IgD-negative memory B cell (primary cell): ENCODE results near the gene WIPF3. TPM values are rescaled to one million over a fixed set of nuclear protein-coding genes. Genes with fewer than 3 reads are reported as not detected.

Experiments used
- H3K27ac Mint-ChIP-seq, 3 donors: one replicate each; pipeline ENCODE4 v1.8.0; 2020 to 2022; ENCODE audit warnings: mild to moderate bottlenecking in 3 of 3, mixed read lengths in 3 of 3, moderate library complexity in 1 of 3
- H3K27me3 Mint-ChIP-seq: one replicate; pipeline ENCODE4 v1.8.0; 2021; ENCODE audit warnings: mixed read lengths
- H3K36me3 Mint-ChIP-seq: one replicate; pipeline ENCODE4 v1.8.0; 2020; ENCODE audit warnings: mild to moderate bottlenecking, mixed read lengths
- H3K4me1 Mint-ChIP-seq, 3 donors: one replicate each; pipeline ENCODE4 v1.8.0; 2020 to 2022; ENCODE audit warnings: mixed read lengths in 3 of 3, mild to moderate bottlenecking in 1 of 3
- H3K4me3 Mint-ChIP-seq, 4 donors: one replicate each; pipeline ENCODE4 v1.8.0; 2020 to 2022; ENCODE audit warnings: mild to moderate bottlenecking in 4 of 4, mixed read lengths in 4 of 4, moderate library complexity in 3 of 4
- H3K9me3 Mint-ChIP-seq, 3 donors: one replicate each; pipeline ENCODE4 v1.8.0; 2020 to 2021; ENCODE audit warnings: mixed read lengths in 3 of 3, mild to moderate bottlenecking in 1 of 3
- polyA plus RNA-seq: library from polyadenylated mRNA; unstranded; fragments of 300-500 nt; fragmentation: Illumina TruSeq; gene quantifications from one replicate; pipeline ENCODE4 v1.2.3, GENCODE V29; 2021

WIPF3 gene
- polyA plus RNA-seq, 1 donor from 2014 or later: not detected

DNA sequence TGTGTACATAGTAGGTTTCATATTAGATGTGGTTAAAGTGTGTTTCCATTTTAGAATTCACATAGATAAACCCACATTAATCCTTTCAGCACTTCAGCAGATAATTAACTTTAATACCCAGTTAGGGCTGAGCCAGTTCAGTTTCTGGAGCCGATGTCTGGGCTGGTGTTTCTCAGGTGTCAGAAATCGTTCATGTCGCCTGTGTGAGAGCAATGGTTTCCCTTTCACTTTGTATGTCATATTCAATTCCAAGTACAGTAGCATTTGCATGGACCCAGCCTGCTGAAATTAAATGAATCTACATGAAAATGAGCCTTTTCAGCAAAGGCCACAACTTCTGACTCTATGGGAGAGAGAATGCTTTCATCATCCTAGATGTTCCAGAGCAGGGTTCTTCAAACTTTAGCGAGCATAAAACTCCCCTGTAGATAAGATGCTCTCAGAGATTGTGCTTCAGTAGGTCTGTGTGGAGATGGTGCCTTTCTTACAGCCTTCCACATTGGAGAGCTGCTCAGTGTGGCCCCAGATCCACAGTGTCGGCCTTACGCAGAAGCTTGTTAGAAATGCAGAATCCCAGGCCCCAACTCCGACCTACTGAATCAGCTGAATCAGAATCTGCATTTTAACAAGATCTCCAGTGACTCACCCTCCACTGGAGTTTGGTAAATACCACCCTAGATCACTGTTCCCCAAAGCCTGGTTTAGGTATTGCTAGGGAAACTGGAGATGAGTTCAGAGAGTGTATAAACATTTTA is 19.6 kb downstream of the WIPF3 start:
- Mint-ChIP-seq H3K4me3 (peak overlapping the region in 3 of 4 donors; percentile 53 to 85 (median 65)), H3K9me3 (no peaks in the 10 kb centered on the region), H3K36me3 (no peaks in the 10 kb centered on the region), H3K27me3 (peaks cover 10% of the 10 kb centered on the region), H3K4me1 (peaks cover 4 to 8% (median 5%) of the 10 kb centered on the region in 3 donors), H3K27ac (no peak overlapping the region)

DNA sequence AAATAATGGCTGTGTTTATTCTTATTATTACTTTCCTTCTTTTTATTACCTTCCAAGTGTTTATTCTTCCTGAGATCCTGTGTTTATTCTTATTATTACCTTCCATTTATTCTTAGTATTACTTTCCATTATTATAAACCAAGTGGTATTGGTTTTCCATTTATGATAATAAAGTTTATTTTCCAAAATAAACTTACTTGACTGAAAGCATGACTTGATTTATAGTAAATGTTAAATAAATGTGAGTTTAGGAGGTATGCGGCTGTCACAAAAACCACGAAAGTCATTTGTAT is 20.2 kb downstream of the WIPF3 start:
- H3K4me3 Mint-ChIP-seq: no peak overlapping the region
- no peaks in the 10 kb centered on the region for H3K36me3 Mint-ChIP-seq
- H3K27ac Mint-ChIP-seq: no peak overlapping the region
- H3K9me3 Mint-ChIP-seq: peaks cover 0 to 4% (median 1%) of the 10 kb centered on the region in 3 donors
- H3K27me3 Mint-ChIP-seq: peaks cover 10% of the 10 kb centered on the region
- peaks cover 4 to 8% (median 5%) of the 10 kb centered on the region in 3 donors for H3K4me1 Mint-ChIP-seq

GRCh38 chr7:29826904-29827303 is 20.6 kb downstream of the WIPF3 start:
- H3K4me1 Mint-ChIP-seq: peaks cover 4 to 8% (median 5%) of the 10 kb centered on the region in 3 donors
- H3K36me3 Mint-ChIP-seq: no peaks in the 10 kb centered on the region
- peaks cover 10% of the 10 kb centered on the region for H3K27me3 Mint-ChIP-seq
- H3K27ac Mint-ChIP-seq: no peak overlapping the region
- no peak overlapping the region for H3K4me3 Mint-ChIP-seq
- H3K9me3 Mint-ChIP-seq: peaks cover 0 to 7% (median 4%) of the 10 kb centered on the region in 3 donors

DNA sequence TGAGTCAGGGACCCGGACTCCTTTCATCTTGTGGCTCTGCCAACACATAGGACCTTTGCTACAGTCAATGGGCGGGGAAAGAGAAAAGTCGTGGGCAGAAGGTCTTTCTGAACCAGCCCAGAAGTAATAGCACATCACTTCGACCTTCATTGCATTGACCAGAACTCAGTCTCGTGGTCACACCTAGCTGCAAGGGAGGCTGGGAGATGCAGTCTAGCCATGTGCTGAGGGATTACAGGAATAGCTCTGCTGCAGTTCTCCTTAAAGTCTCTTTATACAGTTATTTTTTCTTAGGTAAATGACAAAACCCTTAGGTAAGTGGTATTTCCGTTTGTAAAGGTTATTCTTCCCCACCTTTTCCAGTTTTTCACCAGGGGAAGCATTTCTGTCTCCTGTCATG is 25.4 kb downstream of the WIPF3 start:
- H3K9me3 Mint-ChIP-seq: peaks cover 0 to 7% (median 4%) of the 10 kb centered on the region in 3 donors
- H3K27ac Mint-ChIP-seq: peak overlapping the region in 1 of 3 donors; percentile 48
- H3K27me3 Mint-ChIP-seq: peaks cover 15% of the 10 kb centered on the region
- H3K4me1 Mint-ChIP-seq: peaks cover 0 to 2% (median 0%) of the 10 kb centered on the region in 3 donors
- no peak overlapping the region for H3K4me3 Mint-ChIP-seq
- H3K36me3 Mint-ChIP-seq: no peaks in the 10 kb centered on the region

GRCh38 chr7:29833929-29834328 is 27.6 kb downstream of the WIPF3 start:
- Mint-ChIP-seq H3K27ac (no peak overlapping the region), H3K4me3 (no peak overlapping the region), H3K9me3 (peaks cover 0 to 7% (median 4%) of the 10 kb centered on the region in 3 donors), H3K4me1 (peaks cover 0 to 2% (median 0%) of the 10 kb centered on the region in 3 donors), H3K36me3 (no peaks in the 10 kb centered on the region), H3K27me3 (peaks cover 12% of the 10 kb centered on the region)

DNA sequence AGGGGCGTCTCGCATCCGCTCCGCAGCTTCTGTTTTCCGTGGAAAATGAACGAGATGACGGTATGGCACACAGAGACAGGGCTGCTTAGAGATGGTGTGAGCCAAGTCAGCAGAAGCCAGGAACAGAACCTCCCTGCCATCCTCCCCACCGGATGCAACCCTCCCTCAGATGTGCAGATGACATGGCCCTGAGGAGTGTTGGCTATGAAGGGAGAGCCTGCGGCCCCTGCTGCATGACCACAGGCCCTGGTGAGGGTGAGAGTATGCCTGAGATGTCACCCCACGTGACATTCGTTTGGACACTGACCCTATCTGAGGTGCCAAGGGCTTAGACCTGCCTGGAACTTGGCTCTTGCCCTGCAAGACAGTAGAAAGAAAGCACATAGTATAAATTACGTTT is 29.4 kb downstream of the WIPF3 start:
- Mint-ChIP-seq H3K36me3 (no peaks in the 10 kb centered on the region), H3K9me3 (peaks cover 0 to 7% (median 4%) of the 10 kb centered on the region in 3 donors), H3K4me1 (peaks cover 0 to 2% (median 0%) of the 10 kb centered on the region in 3 donors), H3K27ac (no peak overlapping the region), H3K4me3 (no peak overlapping the region), H3K27me3 (peaks cover 10% of the 10 kb centered on the region)

GRCh38 chr7:29839302-29839701 is 33.0 kb downstream of the WIPF3 start:
- Mint-ChIP-seq H3K4me1 (peaks cover 0 to 2% (median 0%) of the 10 kb centered on the region in 3 donors), H3K9me3 (no peaks in the 10 kb centered on the region), H3K27me3 (peaks cover 8% of the 10 kb centered on the region), H3K4me3 (no peak overlapping the region), H3K27ac (no peak overlapping the region), H3K36me3 (no peaks in the 10 kb centered on the region)

GRCh38 chr7:29839921-29840320 is 33.6 kb downstream of the WIPF3 start:
- Mint-ChIP-seq H3K36me3 (no peaks in the 10 kb centered on the region), H3K27me3 (peaks cover 10% of the 10 kb centered on the region), H3K4me1 (peaks cover 0 to under 1% (median 0%) of the 10 kb centered on the region in 3 donors), H3K27ac (no peak overlapping the region), H3K9me3 (no peaks in the 10 kb centered on the region), H3K4me3 (no peak overlapping the region)

- Mint-ChIP-seq H3K4me1 (no peaks in the 10 kb centered on the region), H3K27me3 (peaks cover 12% of the 10 kb centered on the region), H3K27ac (no peak overlapping the region), H3K9me3 (no peaks in the 10 kb centered on the region), H3K36me3 (no peaks in the 10 kb centered on the region), H3K4me3 (no peak overlapping the region)
These were observed 34.4 kb downstream of the WIPF3 start for GRCh38 chr7:29840701-29841100.

DNA sequence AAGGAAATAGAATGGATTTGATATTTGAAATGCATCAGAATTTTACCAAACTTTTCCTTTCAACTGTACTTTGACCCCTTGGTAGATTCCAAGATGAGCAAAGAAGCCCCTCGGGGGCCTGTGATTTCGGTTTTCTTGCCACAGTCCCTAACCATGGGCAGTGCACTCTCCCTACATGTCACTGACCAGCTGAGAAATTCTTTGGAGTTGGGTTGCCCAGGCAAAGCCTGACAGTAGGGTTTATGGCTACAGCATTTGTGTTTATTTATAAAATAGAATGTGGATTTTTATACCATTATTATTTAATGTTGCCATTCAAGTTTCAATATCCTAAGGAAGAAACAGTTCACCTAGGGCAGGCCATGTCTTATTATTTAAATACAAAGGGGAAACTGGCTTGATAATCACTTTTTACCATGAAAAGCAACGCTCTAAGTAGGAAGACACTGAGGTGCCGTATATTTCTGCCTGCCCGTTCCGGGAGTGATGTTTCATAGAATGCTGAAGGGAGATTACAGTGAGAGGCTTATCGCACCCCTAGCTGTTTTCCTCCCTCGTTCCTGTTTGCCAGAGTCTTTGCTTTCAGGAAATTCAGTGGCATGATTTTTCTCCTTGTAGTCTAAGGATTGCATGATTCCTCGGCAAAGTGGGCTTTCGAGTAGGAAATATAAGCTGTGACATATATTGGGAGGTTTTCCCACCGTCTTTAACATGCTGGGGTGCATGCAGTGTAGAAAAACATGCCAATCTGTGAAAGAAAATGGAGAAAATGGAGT is 35.8 kb downstream of the WIPF3 start:
- Mint-ChIP-seq H3K27ac (no peak overlapping the region), H3K36me3 (no peaks in the 10 kb centered on the region), H3K4me1 (no peaks in the 10 kb centered on the region), H3K9me3 (no peaks in the 10 kb centered on the region), H3K27me3 (peaks cover 5% of the 10 kb centered on the region), H3K4me3 (no peak overlapping the region)

DNA sequence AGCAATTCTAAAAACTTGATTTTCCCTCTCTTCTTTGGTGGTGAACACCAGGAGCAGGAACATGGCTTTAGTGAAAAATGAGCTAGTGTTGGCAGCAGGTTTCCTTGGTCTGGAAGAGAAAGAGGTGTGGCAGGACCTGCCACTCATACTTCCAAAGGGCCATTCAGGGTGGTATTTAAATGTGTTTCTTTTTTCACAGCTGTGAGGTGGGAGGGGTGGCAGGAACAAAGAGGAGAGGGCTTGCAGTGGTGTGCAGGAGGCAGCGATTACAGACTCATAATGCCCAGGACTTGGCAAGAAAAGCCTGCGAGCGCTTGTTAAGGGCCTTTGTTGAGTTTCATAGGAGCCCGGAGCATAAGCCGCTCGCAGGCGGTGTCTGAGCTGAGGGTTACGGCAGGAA is 36.8 kb downstream of the WIPF3 start:
- peaks cover 5% of the 10 kb centered on the region for H3K27me3 Mint-ChIP-seq
- no peaks in the 10 kb centered on the region for H3K4me1 Mint-ChIP-seq
- H3K4me3 Mint-ChIP-seq: no peak overlapping the region
- H3K36me3 Mint-ChIP-seq: peaks cover 3% of the 10 kb centered on the region
- H3K27ac Mint-ChIP-seq: no peak overlapping the region
- H3K9me3 Mint-ChIP-seq: no peaks in the 10 kb centered on the region

GRCh38 chr7:29843726-29844125 is 37.4 kb downstream of the WIPF3 start:
- no peak overlapping the region for H3K4me3 Mint-ChIP-seq
- peak overlapping the region in 1 of 3 donors; percentile 57 for H3K27ac Mint-ChIP-seq
- no peaks in the 10 kb centered on the region for H3K4me1 Mint-ChIP-seq
- peaks cover 3% of the 10 kb centered on the region for H3K36me3 Mint-ChIP-seq
- peaks cover 5% of the 10 kb centered on the region for H3K27me3 Mint-ChIP-seq
- H3K9me3 Mint-ChIP-seq: no peaks in the 10 kb centered on the region

- peaks cover 3% of the 10 kb centered on the region for H3K36me3 Mint-ChIP-seq
- H3K27ac Mint-ChIP-seq: no peak overlapping the region
- H3K4me3 Mint-ChIP-seq: no peak overlapping the region
These were observed 38.3 kb downstream of the WIPF3 start for GRCh38 chr7:29844559-29844958.

DNA sequence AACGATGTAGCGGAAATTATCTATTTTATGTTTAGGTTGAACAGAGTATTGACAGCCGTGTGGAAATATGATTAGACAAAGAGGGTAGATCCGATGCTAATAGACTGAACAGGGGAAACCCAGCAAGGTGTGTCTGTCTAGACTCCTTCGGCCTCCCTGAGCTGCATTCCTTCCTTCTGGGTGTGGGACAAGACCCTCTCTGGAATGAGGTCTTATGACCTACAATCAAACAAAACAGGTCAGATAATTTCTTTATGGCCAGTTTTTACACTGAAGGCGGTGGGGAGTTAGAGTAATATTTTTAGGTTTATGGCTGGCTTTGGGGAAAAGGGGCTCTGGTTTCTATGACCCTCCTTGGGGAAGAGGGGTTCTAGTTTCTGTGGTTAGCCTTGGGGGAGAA is 41.2 kb downstream of the WIPF3 start:
- Mint-ChIP-seq H3K27me3 (peaks cover 7% of the 10 kb centered on the region), H3K4me1 (no peaks in the 10 kb centered on the region), H3K36me3 (peaks cover 3% of the 10 kb centered on the region), H3K4me3 (no peak overlapping the region), H3K9me3 (no peaks in the 10 kb centered on the region), H3K27ac (no peak overlapping the region)

More at GRCh38 chr7:29844559-29844958, 38.3 kb downstream of the WIPF3 start:
- peaks cover 5% of the 10 kb centered on the region for H3K27me3 Mint-ChIP-seq
- no peaks in the 10 kb centered on the region for H3K9me3 Mint-ChIP-seq
- H3K4me1 Mint-ChIP-seq: no peaks in the 10 kb centered on the region

DNA sequence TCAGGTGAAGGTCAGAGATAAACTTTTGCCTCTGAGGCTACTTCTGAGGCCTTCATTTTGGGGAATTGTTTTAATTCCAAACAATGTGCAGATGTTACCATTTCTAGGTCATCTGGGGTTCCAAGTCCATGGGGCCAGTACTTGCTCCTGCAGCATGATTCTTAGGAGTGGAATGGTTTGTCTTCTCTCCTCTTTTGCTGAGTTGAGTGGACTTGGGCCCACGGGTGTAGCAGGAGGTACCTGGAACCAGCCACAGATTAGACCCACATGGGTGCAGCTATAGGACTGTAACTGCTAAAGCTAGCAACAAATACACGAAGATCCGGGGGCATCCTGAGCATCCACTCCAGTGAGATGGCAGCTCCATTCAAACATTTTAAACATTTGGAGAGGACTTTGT is 41.6 kb downstream of the WIPF3 start:
- Mint-ChIP-seq H3K4me1 (no peaks in the 10 kb centered on the region), H3K36me3 (peaks cover 3% of the 10 kb centered on the region), H3K9me3 (no peaks in the 10 kb centered on the region), H3K27me3 (peaks cover 7% of the 10 kb centered on the region), H3K27ac (no peak overlapping the region), H3K4me3 (no peak overlapping the region)
